ENCODE results near the gene TAP1. TPM values are rescaled to one million over a fixed set of nuclear protein-coding genes. Genes with fewer than 3 reads are reported as not detected.

TAP1 gene
- total RNA-seq, 1 experiment from 2014 or later, result 12.1 TPM

DNA sequence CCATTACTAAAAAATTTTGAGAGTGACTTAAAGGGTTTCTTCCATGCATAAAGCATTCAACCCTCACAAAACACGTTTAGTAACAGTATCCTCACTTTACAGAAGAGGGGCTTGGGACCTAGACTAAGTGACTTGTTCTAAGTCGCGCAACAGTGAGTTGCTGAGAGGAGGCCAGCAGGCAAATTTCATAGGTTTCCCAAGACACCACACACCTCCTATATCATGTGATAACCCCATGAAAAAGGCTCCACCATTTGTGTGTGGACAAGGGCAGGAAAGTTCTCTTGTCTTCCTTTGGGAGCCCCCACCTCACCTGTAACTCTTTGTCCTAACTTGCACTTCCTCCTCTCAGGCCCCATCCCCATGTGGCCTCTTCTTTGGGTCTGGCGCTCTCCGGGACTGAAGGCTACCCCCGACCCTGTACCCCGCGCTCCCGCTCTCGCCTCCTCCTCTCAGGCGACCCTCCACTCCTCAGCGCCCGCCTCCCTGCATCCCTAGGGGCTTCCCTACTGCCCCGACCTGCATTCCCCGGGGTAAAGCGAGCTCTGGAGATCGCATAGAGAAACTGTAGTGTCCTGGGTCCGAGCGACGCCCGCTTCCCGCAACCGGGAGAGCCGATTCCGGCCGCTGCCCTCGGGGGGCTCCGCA is 10.0 kb downstream of the TAP1 start:
- H2AFZ ChIP-seq (ENCODE audit: low read length), result peak overlapping the region; percentile 59
- H3K27ac ChIP-seq (ENCODE audit: insufficient read length, low read depth, low read length), result no peak overlapping the region
- H3K4me2 ChIP-seq (ENCODE audit: insufficient read depth, insufficient read length, low read length), result peak overlapping the region; percentile 63

More for the DNA sequence above, 10.0 kb downstream of the TAP1 start:
- peak; percentile 47 for DNase-seq
- Histone ChIP-seq H2BK20ac (ENCODE audit: low read depth, low read length, poor library complexity, severe bottlenecking) (no peak overlapping the region), H4K91ac (ENCODE audit: insufficient read length, low read depth, low read length) (no peak overlapping the region), H3T11ph (ENCODE audit: low read length) (no peak overlapping the region), H3K23ac (ENCODE audit: insufficient read length, low read depth, low read length) (no peak overlapping the region), H3K14ac (ENCODE audit: insufficient read depth, low read length) (peak overlapping the region; percentile 90; the same call in 1 of the 2 replicates), H3K9me3 (ENCODE audit: control insufficient read depth, low read depth, low read length) (no peaks in the 10 kb centered on the region), H2BK12ac (ENCODE audit: insufficient read length, low read depth, low read length) (no peak overlapping the region), H4K8ac (replicated peaks; ENCODE audit: insufficient read length, low read depth, low read length) (no peak overlapping the region), H3K4me1 (ENCODE audit: insufficient read depth, low read length) (peaks cover 2% of the 10 kb centered on the region; the same call in 1 of the 2 replicates), H2BK120ac (ENCODE audit: low read depth, low read length, poor library complexity, severe bottlenecking) (no peak overlapping the region), H2BK5ac (ENCODE audit: insufficient read length, low read length) (no peak overlapping the region), H4K5ac (ENCODE audit: insufficient read length, low read depth, low read length) (no peak overlapping the region), H3K4ac (ENCODE audit: low read depth, low read length) (no peak overlapping the region), H3K56ac (ENCODE audit: insufficient read length, low read depth, low read length) (no peak overlapping the region), H3K18ac (ENCODE audit: insufficient read length, low read depth, low read length) (peak overlapping the region; percentile 94), H2BK15ac (ENCODE audit: low read depth, low read length) (no peak overlapping the region), H2AK5ac (ENCODE audit: insufficient read length, low read length) (no peak overlapping the region), H3K79me2 (ENCODE audit: insufficient read depth, low read length) (no peaks in the 10 kb centered on the region), H4K20me1 (ENCODE audit: control insufficient read depth, insufficient read depth, insufficient read length) (no peaks in the 10 kb centered on the region), H3K9ac (ENCODE audit: extremely low read depth, insufficient read length, low read length) (peak overlapping the region; percentile 35), H3K79me1 (ENCODE audit: insufficient read depth, low read depth, low read length, poor library complexity, severe bottlenecking) (no peaks in the 10 kb centered on the region), H3K23me2 (ENCODE audit: insufficient read length, low read depth, low read length, poor library complexity, severe bottlenecking) (peaks cover 11% of the 10 kb centered on the region), H3K27me3 (ENCODE audit: insufficient read depth, low read length) (no peaks in the 10 kb centered on the region)
- Mint-ChIP-seq H3K27ac (peak overlapping the region in 1 of 3 experiments; percentile 86; a peak in 2 of 7 replicates), H3K4me3 (peak overlapping the region; percentile 87 to 92), H3K9me3 (no peaks in the 10 kb centered on the region), H3K4me1 (peaks cover 3% of the 10 kb centered on the region in 2 experiments), H3K36me3 (ENCODE audit: insufficient read depth in 1 of 3, low read depth in 3 of 3) (peaks cover 0 to 39% (median 12%) of the 10 kb centered on the region in 3 experiments; a peak in 5 of 7 replicates), H3K27me3 (ENCODE audit: low read depth) (peaks cover 29% of the 10 kb centered on the region)
- WGBS (ENCODE audit: extremely low coverage, insufficient read length, low lambda C conversion rate), result no CpG with 5 or more reads among the region's 28 CpGs
- TF ChIP-seq, protein P1, sequence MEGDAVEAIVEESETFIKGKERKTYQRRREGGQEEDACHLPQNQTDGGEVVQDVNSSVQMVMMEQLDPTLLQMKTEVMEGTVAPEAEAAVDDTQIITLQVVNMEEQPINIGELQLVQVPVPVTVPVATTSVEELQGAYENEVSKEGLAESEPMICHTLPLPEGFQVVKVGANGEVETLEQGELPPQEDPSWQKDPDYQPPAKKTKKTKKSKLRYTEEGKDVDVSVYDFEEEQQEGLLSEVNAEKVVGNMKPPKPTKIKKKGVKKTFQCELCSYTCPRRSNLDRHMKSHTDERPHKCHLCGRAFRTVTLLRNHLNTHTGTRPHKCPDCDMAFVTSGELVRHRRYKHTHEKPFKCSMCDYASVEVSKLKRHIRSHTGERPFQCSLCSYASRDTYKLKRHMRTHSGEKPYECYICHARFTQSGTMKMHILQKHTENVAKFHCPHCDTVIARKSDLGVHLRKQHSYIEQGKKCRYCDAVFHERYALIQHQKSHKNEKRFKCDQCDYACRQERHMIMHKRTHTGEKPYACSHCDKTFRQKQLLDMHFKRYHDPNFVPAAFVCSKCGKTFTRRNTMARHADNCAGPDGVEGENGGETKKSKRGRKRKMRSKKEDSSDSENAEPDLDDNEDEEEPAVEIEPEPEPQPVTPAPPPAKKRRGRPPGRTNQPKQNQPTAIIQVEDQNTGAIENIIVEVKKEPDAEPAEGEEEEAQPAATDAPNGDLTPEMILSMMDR (conservative IDR thresholded peaks at IDR 0.05), result no peak
